Measurements from ENCODE around the gene DIP2B.

Gene DIP2B

GRCh38 chr12:50572287-50572686 is 67.5 kb downstream of the DIP2B start:
- Histone ChIP-seq H3K9me3 (ENCODE audit: insufficient read depth, low read length) (no peaks in the 10 kb centered on the region), H4K20me1 (ENCODE audit: low read depth, low read length) (no peaks in the 10 kb centered on the region), H3K36me3 (ENCODE audit: low read length) (no peaks in the 10 kb centered on the region), H3K4me2 (ENCODE audit: low read depth, low read length, poor library complexity, severe bottlenecking) (no peak overlapping the region), H3K9ac (ENCODE audit: low read length) (no peak overlapping the region), H2AFZ (ENCODE audit: low read depth, low read length, severe bottlenecking) (no peak overlapping the region), H3K4me3 (ENCODE audit: insufficient read depth, low read length, poor library complexity, severe bottlenecking) (no peak overlapping the region), H3F3A (ENCODE audit: insufficient read depth) (no peaks in the 10 kb centered on the region), H3K27ac (ENCODE audit: low read depth, low read length) (no peak overlapping the region), H3K79me2 (ENCODE audit: insufficient read depth, low read length) (peaks cover 6% of the 10 kb centered on the region; the same call in 1 of the 2 replicates), H3K27me3 (ENCODE audit: low read length) (no peaks in the 10 kb centered on the region), H3K9me2 (replicated peaks; ENCODE audit: insufficient read depth, low read length) (no peaks in the 10 kb centered on the region)
- TF ChIP-seq CTCF (IDR thresholded peaks at IDR 0.05; ENCODE audit: insufficient read depth, low read length, poor library complexity, severe bottlenecking), result no peak
- no peak for TF ChIP-seq EZH2phosphoT487 (conservative IDR thresholded peaks at IDR 0.05; ENCODE audit: low read length)

GRCh38 chr12:50572760-50573159 is 68.0 kb downstream of the DIP2B start:
- no peaks in the 10 kb centered on the region for H3K27me3 ChIP-seq (ENCODE audit: low read length)
- no peak overlapping the region for H3K9ac ChIP-seq (ENCODE audit: low read length)
- no peak overlapping the region for H3K27ac ChIP-seq (ENCODE audit: low read depth, low read length)
- H3K36me3 ChIP-seq (ENCODE audit: low read length), result no peaks in the 10 kb centered on the region
- H4K20me1 ChIP-seq (ENCODE audit: low read depth, low read length), result no peaks in the 10 kb centered on the region
- H3K4me3 ChIP-seq (ENCODE audit: insufficient read depth, low read length, poor library complexity, severe bottlenecking), result no peak overlapping the region
- peaks cover 6% of the 10 kb centered on the region; the same call in 1 of the 2 replicates for H3K79me2 ChIP-seq (ENCODE audit: insufficient read depth, low read length)
- TF ChIP-seq CTCF (IDR thresholded peaks at IDR 0.05; ENCODE audit: insufficient read depth, low read length, poor library complexity, severe bottlenecking), result no peak
- TF ChIP-seq EZH2phosphoT487 (conservative IDR thresholded peaks at IDR 0.05; ENCODE audit: low read length), result no peak
- H3K9me2 ChIP-seq (replicated peaks; ENCODE audit: insufficient read depth, low read length), result no peaks in the 10 kb centered on the region
- no peaks in the 10 kb centered on the region for H3F3A ChIP-seq (ENCODE audit: insufficient read depth)
- H2AFZ ChIP-seq (ENCODE audit: low read depth, low read length, severe bottlenecking), result no peak overlapping the region
- H3K4me2 ChIP-seq (ENCODE audit: low read depth, low read length, poor library complexity, severe bottlenecking), result no peak overlapping the region
- no peaks in the 10 kb centered on the region for H3K9me3 ChIP-seq (ENCODE audit: insufficient read depth, low read length)

GRCh38 chr12:50573271-50573670 is 68.5 kb downstream of the DIP2B start:
- no peak overlapping the region for H3K4me3 ChIP-seq (ENCODE audit: insufficient read depth, low read length, poor library complexity, severe bottlenecking)
- H3K36me3 ChIP-seq (ENCODE audit: low read length), result no peaks in the 10 kb centered on the region
- H3K4me2 ChIP-seq (ENCODE audit: low read depth, low read length, poor library complexity, severe bottlenecking), result no peak overlapping the region
- no peak overlapping the region for H3K9ac ChIP-seq (ENCODE audit: low read length)
- H3K79me2 ChIP-seq (ENCODE audit: insufficient read depth, low read length), result peaks cover 6% of the 10 kb centered on the region; the same call in 1 of the 2 replicates
- no peaks in the 10 kb centered on the region for H3F3A ChIP-seq (ENCODE audit: insufficient read depth)
- no peak overlapping the region for H2AFZ ChIP-seq (ENCODE audit: low read depth, low read length, severe bottlenecking)
- no peaks in the 10 kb centered on the region for H3K27me3 ChIP-seq (ENCODE audit: low read length)
- no peaks in the 10 kb centered on the region for H3K9me3 ChIP-seq (ENCODE audit: insufficient read depth, low read length)
- no peaks in the 10 kb centered on the region for H4K20me1 ChIP-seq (ENCODE audit: low read depth, low read length)
- H3K27ac ChIP-seq (ENCODE audit: low read depth, low read length), result no peak overlapping the region
- no peak for TF ChIP-seq CTCF (IDR thresholded peaks at IDR 0.05; ENCODE audit: insufficient read depth, low read length, poor library complexity, severe bottlenecking)
- TF ChIP-seq EZH2phosphoT487 (conservative IDR thresholded peaks at IDR 0.05; ENCODE audit: low read length), result no peak
- H3K9me2 ChIP-seq (replicated peaks; ENCODE audit: insufficient read depth, low read length), result no peaks in the 10 kb centered on the region

Data from SU-DHL-6 (cell line).